Germinal center (tissue), 1 donor: Measurements from ENCODE around the gene ATCAY.

Source experiments
- DNase-seq: peaks from one replicate; pipeline ENCODE4 v3.0.0; 2012; ENCODE audit warnings: mixed read lengths, low spot score

Gene ATCAY, protein sequence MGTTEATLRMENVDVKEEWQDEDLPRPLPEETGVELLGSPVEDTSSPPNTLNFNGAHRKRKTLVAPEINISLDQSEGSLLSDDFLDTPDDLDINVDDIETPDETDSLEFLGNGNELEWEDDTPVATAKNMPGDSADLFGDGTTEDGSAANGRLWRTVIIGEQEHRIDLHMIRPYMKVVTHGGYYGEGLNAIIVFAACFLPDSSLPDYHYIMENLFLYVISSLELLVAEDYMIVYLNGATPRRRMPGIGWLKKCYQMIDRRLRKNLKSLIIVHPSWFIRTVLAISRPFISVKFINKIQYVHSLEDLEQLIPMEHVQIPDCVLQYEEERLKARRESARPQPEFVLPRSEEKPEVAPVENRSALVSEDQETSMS

DNA sequence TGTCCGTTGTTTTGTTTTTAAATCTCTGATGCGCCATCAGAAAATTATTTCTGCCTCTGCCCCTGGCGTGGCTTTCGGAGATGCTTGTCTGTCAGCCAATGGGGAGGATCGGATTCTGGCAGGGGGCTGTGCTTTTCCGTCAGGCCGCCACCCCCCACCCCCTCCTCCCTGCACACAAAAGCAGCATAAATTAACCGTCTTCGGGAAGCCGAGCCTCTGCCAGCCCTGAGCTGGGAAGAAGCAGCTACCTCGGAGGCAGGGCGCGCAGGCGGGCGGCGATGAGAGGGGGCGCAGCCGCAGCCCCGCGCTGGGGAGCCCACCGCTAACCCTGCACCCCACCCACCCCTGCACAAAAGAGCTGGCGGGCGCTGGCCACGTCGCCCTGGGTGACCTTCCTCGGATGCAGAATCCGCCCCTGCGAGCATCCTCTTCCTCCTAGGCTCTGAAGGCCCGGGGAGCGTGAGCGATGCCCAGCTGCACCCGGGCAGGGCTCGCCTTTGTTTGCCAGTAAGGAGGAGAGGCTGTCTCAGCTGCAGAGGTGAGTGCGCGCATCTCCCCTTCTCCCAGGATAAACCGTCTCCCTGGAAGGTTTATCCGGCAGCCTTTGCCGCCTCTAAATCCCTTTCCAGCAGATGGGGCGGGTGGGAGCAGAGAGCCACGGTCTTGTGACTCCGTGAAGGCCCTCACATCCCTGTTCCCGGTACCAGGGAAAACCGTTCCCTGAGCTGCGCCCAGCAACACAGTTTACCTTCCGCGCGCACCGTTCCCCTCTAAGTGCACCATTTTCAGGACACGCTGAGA lies at the start of gene ATCAY:
Gene ATCAY (plus strand): TSS at position 215 of the 801 bp plus-strand sequence. CDS start 5,083 bp downstream, outside the sequence.
- no peak for DNase-seq

DNA sequence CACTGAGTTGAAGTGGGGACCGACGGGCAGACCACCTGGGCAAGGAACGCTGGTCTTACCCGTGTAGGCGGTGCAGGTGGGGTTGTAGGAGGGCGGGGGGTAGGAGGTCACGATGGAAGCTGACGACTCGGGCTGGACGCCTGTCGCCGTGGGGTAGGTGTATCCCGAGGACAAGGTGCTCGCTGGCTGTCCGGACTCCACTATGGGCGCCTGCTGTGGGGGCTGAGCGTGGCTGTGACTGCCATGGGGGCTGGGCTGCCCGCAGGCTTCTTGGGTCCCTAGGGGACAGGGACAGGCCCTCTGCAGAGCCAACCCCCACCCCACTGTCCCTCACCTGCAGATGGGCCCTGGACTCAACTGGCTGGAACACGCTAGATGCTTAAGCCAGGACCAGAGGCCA lies 48.9 kb upstream of the ATCAY start:
- DNase-seq = no peak

DNA sequence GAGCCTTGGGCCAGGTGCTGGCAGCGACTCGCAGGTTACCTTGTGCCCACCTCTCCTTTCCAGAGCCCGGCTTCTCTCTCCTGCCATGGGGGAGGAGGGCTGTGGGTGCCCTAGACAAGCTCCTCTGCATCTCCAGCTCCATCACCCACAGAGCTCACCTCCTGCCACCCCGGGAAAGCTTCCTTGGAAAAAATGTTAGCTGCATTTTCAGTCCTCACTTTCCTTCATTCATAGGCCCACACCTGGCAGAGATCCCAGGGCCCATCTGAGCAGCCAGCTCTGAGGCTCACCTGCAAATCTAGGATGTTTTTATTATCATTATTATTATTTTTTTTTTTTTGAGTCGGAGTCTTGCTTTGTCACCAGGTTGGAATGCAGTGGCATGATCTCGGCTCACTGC lies 48.5 kb upstream of the ATCAY start:
- no peak for DNase-seq

DNA sequence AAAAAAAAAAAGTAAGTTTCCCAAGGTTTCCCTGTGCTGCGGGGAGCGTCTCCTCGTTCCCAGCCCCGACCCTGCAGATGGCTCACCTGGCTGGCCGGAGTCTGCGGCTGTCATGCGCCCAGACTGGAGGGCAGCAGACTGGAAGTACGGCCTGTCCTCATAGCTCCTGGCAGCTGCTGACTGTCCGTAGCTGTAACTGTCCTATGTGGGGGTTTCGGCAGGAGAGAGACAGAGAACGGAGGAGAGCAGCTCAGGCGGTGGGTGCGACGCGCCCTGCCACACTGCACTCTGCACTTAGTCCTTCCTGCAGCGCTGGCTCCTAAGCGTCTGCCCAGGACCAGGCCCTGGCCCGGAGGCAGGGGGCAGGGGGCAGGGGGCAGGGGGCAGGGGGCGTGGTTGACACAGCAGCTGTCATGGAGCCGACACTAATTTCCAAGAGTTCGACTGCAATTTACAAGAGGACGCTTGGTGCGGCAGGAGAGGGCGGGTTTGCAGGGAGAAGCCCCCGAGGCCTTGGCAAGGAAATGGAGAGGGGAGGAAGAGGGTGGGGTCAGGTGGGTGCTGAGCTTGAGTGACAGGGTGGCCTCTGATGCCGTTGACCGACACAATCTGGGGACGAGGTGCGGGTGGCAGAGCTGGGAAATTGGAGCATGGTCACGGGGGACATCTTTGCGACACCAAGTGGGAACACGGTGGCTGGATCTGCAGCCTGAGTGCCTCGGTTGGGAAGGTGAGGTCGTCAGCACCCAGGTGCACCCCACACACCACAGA lies 46.7 kb upstream of the ATCAY start:
- DNase-seq = no peak

DNA sequence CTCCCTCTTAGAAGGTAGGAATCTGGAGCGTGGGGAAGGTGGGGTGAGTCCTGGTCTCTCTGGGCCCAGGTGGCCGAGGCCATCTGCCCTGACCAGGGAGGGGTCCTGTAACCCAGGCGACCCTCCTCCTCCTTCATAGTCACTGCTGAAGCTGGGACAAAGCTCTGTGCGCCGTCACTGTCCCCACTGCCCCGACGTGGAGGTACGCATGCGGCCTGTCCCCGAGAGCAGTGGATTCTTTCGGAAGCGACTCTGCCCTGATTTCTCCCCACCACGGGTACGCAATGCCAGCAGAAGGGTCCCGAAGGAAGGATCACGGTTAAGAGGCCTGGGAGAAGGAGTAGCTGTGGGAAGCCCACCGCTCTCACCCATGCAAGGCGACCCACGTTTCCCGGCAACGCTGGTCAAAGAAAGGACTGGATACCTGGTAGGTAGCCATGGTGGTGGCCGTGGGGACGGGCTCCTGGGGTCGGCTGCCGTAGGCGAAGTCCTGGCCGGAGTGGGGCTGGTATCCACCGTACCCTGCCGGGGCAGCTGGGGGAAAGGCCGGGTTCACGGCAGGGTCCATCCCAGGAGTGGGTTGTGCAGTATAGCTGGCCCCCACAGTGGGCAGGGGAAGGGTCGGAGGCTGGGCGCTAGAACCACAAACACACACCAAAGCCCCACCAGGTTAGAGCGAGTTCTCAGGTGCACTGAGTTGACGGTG lies 46.0 kb upstream of the ATCAY start:
- DNase-seq = no peak

DNA sequence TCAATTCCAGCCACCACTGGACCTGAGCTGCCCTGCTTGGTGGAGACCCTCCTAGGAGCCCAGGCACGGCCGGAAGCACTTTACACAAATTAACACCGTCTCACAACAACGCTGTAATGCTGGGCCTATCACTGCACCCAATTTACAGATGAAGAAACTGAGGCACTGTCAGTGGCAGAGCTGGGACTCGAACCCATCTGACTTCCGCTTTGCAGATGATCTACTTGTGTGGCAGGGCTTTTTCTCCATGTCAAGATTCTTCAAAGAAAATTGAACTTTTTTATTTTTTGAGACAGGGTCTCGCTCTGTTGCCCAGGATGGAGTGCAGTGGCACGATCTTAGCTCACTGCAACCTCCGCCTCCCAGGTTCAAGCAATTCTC lies 45.4 kb upstream of the ATCAY start:
- DNase-seq = no peak

DNA sequence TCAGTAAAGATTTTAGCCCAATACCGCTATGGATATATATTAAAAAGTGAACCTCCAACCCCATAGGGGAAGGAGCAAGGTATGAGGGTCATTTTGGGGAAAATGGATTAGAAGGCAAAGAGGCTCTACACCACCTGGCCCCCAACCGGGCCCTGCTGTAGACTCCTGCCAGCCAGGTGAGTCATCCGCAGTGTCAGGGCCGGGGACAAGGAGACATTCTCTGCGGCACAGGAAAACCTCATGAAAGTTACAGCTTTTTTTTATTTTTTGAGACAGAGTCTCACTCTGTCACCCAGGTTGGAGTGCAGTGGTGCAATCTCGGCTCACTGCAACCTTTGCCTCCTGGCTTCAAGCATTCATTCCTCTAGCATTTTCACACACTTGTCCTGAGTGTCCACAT lies 43.6 kb upstream of the ATCAY start:
- no peak for DNase-seq

DNA sequence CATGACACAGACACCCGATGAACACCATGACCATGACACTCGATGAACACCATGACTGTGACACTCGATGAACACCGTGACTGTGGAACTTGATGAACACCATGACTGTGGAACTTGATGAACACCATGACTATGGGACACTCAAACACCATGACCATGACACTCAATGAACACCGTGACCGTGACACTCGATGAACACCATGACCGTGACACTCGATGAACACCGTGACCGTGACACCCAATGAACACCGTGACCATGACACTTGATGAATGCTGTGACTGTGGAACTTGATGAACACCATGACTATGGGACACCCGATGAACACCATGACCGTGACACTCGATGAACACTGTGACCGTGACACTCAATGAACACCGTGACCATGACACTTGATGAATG lies 43.2 kb upstream of the ATCAY start:
- no peak for DNase-seq

DNA sequence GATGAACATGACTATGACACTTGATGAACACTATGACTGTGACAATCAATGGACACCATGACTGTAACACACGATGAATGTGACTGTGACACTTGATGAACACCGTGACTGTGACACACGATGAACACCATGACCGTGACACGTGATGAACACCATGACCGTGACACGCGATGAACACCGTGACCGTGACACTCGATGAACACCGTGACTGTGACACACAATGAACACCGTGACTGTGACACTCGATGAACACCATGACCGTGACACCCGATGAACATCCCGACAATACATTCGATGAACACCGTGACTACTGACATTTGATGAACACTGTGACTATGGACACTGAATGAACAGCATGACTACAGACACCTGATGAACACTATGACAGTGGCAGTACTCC lies 42.6 kb upstream of the ATCAY start:
- no peak for DNase-seq

DNA sequence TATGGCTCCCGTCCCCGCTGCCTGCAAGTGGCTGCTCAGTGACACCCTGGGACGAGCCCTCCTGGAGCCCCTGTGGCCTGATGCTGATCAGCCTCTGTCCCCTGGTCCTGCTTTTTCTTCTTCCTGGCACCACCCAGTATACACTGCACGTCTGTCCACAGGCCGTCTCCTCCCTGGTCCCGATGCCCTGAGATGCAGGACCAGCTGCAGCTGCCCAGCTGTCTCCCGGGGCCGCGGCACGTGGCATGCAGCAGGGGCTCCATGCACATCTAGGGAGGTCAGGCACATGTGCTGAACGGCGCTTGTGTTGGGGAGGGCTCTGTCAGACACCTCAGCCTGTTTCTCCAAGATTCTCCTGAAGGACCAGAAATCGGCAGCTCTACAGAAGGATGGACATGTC lies 41.8 kb upstream of the ATCAY start:
- no peak for DNase-seq

DNA sequence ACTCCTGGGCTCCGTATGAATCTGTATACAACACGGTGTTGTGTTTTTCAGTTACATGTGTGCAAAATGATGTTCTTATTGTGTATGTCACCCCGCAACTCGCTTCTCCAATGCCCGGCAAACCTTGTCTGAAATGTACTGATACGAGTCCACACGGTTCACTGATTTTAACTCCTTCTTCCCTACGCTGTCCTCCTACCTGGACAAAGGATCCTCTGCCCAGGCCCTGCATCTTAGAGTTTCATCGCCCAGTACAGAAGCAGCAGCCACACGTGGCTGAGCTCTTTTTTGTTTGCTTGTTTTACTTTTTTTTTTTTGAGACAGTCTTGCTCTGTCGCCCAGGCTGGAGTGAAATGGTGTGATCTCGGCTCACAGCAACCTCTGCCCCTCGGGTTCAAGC lies 40.5 kb upstream of the ATCAY start:
- DNase-seq = no peak

DNA sequence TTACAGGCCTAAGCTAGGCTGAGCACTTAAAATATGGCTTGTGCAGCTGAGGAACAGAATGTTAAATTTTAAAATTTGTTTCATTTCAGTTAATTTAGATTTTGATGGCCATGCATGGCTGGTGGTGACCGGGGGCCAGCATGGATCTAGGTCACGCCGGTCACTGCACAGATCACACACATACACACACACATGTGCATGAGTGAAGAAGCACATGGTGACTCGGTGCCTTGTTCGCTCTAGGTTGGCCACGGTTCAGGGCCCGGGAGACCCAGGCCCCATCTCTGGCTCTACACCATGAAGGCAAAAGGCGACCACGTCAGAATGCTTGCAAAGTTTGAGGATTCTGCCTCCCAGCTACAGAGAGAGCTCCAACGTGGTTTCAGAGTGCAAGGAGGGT lies 39.7 kb upstream of the ATCAY start:
- no peak for DNase-seq

DNA sequence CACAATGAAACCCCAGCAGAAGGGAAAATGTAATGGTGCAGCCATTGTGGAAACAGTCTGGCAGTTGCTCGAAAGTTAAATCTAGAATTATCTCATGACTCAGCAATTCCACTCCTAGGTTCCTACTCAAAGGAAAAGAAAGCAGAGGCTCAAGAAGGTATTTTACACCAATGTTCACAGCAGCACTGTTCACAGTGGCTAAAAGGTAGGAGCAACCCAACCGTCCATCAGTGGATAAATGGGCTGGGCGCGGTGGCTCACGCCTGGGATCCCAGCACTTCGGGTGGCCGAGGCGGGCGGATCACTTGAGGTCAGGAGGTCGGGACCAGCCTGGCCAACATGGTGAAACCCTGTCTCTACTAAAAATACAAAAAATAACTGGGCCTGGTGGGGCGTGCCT lies 37.5 kb upstream of the ATCAY start:
- DNase-seq = no peak

DNA sequence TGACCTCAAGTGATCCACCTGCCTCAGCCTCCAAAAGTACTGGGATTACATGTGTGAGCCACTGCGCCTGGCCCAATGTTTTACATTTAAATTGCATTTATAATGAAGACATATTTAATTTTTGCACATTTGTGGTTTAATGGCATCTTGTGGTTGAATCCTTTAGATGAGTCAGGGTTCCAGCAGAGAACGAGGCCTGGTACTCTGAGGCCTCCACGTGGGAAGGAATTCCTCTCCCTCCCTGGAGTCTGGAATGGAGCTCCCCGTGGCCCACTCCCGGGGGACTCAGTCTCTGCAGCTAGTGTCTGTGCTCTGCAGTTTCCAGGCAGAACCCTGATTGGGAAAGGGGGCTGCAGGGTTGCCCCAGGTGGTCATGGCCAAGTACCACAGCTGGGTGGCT lies 35.9 kb upstream of the ATCAY start:
- DNase-seq = no peak

DNA sequence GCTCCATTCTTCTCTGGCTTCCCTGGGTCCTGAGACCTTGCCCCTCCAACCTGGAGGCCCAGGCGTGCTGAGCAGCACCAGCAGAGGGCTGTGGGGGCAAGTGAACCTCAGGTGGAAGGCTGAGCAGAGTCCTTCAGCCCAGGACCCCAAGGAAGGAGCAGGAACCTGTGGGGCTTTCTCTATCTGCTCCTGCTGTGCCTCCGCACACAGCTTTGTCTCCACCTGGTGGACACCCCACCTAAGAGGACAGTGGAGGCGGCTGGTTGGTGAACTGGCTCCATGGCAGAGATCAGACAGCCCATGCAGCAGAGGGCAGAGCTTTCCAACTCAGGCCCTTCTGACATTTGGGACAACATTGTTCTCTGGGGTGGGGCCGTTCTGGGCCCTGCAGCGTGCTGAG lies 31.4 kb upstream of the ATCAY start:
- DNase-seq = no peak

DNA sequence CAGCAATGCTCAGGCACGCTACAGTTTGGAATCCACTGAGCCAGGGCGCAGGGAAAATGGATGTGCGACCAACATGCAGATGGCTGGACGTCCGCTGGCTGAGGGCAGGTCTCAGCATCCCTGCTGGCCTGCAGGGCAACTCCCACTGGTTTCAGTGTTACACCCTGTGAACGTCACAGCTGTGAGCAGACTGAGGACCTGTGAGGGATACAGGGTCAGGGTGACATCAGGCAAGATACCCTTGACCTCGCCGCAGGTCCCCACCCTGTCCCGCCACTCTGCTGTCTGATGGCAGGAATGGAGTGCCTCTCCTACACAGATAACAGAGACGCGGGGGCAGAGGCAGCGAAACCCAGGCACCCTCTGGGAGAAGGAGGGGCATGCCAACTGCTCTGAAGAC lies 30.7 kb upstream of the ATCAY start:
- DNase-seq = no peak

DNA sequence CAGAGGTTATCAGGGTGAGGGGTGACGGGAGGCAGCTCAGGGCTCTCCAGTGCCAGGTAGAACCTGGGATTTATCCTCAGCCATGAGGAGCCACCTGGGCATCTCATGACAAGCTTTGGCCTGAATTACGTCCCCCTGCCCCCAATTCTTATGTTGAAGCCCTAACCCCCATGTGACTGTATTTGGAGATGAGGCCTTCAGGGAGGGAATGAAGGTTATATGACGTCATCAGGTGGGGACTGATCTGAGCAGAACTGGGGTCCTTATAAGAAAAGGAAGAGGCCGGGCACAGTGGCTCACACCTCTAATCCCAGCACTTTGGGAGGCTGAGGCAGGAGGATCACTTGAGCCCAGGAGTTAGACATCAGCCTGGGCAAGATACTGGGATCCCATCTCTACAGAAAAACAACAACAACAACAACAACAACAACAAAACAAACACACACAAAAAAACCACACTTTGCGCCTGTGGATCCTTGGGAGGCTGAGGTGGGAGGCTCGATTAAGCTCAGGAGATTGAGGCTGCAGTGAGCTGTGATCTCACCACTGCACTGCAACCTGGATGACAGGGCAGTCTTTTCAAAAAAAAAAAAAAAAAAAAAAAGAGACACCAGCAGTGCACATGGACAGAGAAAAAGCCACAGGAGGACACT lies 30.0 kb upstream of the ATCAY start:
- DNase-seq = no peak

DNA sequence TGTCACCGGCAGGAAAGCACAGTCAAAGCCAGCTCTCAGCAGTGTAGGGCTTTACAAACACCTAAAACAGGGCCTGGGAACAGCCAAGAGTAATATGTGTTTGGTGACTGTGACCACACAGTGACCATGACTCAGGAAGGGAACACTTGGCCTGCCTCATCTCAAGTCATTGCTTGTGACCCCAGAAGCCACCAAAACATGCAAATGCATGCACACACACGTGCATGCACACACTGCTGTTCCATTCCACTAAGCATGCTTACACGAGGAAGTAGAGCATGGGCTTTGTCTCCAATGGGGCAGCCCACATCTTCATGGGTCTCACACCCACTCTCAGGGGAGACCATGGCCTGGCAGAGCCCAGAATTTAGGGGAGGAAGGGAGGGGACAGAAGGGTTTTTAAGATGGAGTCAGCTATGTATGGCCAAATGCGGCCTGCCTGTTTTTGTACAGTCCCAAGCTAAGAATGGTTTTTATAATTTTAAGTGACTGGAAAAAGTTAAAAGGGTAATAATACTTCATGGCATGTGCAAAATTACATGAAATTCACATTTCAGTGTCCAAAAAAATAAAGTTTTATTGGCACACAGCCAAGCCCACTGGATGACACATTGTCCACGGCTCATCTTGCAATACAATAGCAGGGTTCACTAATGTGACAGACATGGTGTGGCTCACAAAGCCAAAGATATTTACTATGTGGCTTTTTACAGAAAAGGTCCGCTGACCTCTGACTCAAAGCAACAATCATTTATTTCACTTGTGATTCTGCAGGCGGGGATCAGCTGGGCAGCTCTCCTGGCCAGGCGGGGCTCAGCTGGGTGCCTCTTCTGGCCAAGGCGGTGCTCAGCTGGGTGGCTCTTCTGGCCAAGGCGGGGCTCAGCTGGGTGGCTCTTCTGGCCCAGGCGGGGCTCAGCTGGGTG lies 29.0 kb upstream of the ATCAY start:
- no peak for DNase-seq

DNA sequence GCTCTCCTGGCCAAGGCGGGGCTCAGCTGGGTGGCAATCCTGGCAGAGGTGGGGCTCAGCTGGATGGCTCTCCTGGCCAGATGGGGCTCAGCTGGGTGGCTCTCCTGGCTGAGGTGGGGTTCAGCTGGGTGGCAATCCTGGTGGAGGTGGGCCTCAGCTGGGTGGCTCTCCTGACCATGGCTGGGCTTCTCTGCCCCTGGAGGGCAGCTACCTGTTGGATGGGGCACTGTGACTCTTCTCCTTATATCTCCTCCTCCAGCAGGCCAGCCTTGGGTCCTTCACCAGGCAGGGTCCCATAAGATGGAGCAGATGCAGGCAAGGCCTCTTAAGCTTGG lies 28.3 kb upstream of the ATCAY start:
- no peak for DNase-seq

DNA sequence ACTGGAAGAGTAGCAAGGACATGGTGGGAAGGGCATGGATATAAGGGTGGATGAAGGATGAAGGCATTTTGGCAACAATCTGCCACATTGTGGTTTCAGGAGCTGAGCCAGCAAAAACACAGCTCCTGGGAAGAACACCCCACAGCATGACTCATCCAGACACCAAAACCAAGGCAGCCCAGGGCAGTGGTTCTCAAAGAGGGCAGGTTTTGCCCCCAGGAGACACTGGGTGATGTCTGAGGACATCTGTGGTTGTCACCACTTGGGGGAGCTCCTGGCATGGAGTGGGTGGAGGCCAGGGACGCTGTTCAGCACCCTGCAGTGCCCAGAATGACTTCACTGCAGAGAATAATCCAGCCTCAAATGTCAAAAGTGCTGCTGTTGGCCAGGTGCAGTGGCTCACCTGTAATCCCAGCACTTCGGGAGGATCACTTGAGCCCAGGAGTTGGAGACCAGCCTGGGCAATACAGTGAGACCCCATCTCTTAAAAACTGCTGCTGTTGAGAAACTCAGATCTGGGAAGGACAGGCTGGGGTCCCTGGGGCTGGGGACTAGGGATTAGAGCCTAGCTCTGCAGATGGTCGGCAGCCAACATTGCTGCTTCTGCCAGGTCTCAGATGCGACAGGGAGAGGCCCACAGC lies 27.8 kb upstream of the ATCAY start:
- DNase-seq = no peak
